T47D (cell line): ENCODE results near the gene EIPR1.

ENCODE experiments used
- DNase-seq, 2 experiments: peaks; one replicate each; pipeline versions ENCODE4 v3.0.0 to v3.0.0-alpha.2; 2011 to 2012; ENCODE audit warnings: low read depth in 1 of 2, low spot score in 1 of 2
- JUND ChIP-seq: IDR thresholded peaks from 2 replicates; pipeline ENCODE4 v1.6.1; 2012; ENCODE audit warnings: low read depth
- in situ Hi-C: cut with HindIII; loops from 2 replicates; pipeline ENCODE4 v1.10.0; 2016; ENCODE audit warnings: low sequenced_read_pairs, low pct_unique_long_range_greater_than_20kb

Gene EIPR1

GRCh38 chr2:3180082-3180908 lies 197.3 kb downstream of the EIPR1 start:
- DNase-seq: no peak
- in situ Hi-C loops: no loop called here
- no peak for TF ChIP-seq JUND

DNA sequence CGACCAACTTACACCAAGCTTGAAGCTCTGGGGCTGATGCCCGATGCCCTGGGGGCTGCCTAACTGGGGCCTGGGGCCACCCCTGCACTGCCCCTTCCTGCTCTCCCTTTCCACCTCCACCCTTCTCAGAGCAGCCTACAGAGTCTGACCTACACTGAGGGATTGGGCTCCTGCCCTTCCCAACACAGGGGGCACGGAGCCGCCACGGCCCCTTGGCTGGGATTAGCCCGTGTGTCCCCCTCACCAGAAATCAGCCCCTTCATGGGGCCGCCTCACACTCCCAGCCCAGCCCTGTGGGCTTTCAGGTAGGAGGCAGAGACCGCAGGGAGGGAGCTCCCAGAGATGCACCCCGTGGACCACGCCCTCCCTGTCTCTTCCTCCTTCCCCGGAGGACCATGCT lies 198.0 kb downstream of the EIPR1 start:
- DNase-seq: no peak
- in situ Hi-C loops: no loop called here
- TF ChIP-seq JUND: no peak

- in situ Hi-C loops: no loop called here
Measured at GRCh38 chr2:3179208-3179607, 198.4 kb downstream of the EIPR1 start.

GRCh38 chr2:3178578-3179031 lies 199.0 kb downstream of the EIPR1 start:
- DNase-seq: no peak
- no peak for TF ChIP-seq JUND
- in situ Hi-C loops: no loop called here

More at GRCh38 chr2:3179208-3179607, 198.4 kb downstream of the EIPR1 start:
- no peak for DNase-seq
- no peak for TF ChIP-seq JUND

DNA sequence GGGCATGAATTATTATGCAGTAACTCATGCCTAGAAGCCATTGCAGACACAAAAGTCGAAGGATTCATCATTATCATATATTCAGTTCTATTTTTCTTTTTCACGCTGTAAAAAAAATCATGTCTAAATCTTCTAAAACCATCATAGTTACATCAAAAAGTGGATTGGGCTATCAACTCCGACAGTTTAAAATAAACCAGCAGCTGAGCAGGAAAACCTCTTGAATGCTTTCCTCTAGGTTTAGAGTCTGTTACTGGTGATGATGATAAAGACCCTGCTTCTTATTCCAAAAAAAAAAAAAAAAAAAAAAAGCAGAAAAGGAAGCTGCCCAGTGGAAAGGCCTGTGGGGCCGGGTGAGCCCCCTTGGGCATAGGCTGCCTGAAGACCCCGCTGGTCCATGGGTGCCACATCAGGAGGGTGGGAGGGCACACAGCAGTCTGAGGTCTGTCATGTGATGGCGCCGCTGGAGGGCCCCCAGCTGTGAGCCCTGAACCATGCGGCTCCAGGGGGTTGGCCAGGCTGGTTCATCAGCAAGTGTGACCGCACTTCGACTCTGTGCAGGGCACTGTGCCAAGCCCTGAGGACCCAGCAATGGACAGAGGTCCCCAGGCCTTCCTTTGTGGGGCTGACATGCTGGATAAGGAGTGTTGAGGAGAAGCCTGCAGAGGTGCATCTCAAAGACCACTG lies 199.6 kb downstream of the EIPR1 start:
- no peak for DNase-seq
- in situ Hi-C loops: no loop called here
- no peak for TF ChIP-seq JUND

- DNase-seq: no peak
- no peak for TF ChIP-seq JUND
- in situ Hi-C loops: no loop called here
Measured at GRCh38 chr2:3176869-3177255, 200.8 kb downstream of the EIPR1 start.

DNA sequence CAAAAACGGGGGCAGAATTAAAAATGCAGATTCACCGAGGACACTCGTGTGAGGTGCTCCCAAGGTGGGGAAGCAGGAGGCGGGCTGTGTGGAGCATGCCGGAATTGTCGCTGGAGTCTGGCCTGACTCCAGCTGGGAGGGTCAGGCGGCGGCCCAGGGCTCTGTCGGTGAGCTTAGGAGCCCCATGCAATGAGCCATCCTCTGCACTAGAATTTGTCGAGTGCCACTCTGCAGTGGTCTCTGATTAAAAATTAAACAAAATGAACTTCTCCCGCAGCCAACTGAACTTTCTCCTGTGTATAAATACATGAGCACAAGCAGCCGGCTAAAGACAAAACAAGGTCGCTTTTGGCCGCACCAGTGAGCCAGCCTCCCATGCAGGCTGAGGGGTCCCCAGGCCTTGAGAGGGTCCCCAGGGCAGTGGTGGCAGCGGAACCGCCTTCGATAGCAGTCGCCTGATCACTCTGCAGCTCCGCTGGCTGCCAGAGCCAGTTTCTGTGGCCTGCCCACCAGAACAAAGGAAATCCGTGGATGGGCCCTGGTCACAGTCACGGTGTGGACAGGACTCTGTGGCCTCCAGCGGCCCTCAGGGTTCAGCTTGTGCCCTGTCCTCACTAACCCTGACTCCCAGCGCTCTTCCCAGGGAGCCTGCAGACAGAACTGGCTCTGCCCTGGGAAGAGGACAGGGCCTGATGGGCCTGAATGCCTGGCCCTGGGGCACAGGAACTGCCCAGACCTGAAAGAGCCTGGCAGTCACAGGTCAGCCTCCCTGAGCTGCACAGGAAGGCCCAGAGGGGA lies 201.3 kb downstream of the EIPR1 start:
- in situ Hi-C loops: no loop called here
- TF ChIP-seq JUND: no peak
- no peak for DNase-seq

GRCh38 chr2:3175568-3175955 lies 202.1 kb downstream of the EIPR1 start:
- TF ChIP-seq JUND: no peak
- in situ Hi-C loops: no loop called here
- DNase-seq: no peak

- no peak for DNase-seq
- no peak for TF ChIP-seq JUND
- in situ Hi-C loops: no loop called here
Measured at GRCh38 chr2:3174626-3175567, 202.7 kb downstream of the EIPR1 start.

DNA sequence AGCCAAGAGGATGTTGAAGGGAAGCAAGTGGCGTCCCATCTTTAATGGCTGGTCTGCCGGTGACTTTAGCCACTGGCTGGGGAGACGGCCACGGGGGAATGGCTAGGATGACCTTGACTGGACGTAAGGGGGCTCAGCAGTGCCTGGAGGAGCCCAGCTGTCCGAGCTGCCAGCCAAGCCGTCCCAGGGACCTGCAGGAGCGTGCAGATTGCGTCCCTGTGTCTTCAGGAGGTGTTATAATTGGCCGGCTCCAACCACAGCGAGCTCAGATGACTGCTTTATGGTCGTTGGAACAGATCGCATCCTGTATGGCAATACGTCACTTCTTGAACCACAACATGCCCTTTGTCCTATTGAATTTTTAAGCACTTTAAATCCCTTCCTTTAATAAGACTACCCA lies 204.6 kb downstream of the EIPR1 start:
- in situ Hi-C loops: no loop called here
- DNase-seq: no peak
- TF ChIP-seq JUND: no peak

- TF ChIP-seq JUND: no peak
- peak in 1 of 2 experiments; percentile 37 for DNase-seq
- in situ Hi-C loops: no loop called here
Measured at GRCh38 chr2:3172265-3172935, 205.2 kb downstream of the EIPR1 start.
